HL-60 (cell line): ENCODE measurements around the gene KIAA0040.

Source experiments
- GABPA ChIP-seq: IDR thresholded peaks from 2 replicates; pipeline ENCODE4 v1.6.1; 2012; ENCODE audit warnings: low read depth
- TF ChIP-seq, protein P1 (sequence below): IDR thresholded peaks from one replicate; pipeline ENCODE4 v1.5.1; 2011; ENCODE audit warnings: low read length, control low read depth, inconsistent platforms; ENCODE audit not compliant: insufficient read depth

DNA sequence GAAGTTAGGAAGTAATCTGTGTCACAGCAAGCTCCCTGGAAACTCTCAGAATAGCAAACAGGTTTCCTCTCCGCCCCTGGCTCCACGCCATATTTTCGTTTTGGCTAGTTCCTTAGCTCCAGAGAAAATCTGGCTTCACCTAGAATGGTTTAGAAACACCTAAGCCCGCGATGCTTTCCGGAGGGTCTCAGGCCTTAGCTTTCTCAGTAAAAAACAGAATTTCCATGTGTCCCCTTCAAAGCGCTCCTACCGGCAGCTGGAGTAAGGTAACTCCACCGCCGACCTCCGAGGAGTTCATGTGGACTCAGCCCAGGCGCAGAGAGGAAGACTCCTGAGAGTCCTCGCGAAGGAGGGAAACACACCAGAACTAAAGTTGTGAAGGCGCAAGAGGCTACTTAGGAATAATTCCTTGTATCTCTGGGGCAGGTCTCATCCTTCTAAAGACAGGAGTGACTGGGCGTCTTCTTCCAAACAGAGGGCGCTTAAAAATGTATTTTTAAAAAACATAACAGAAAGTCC, 406 bp downstream of the KIAA0040 start:
- TF ChIP-seq, protein P1, sequence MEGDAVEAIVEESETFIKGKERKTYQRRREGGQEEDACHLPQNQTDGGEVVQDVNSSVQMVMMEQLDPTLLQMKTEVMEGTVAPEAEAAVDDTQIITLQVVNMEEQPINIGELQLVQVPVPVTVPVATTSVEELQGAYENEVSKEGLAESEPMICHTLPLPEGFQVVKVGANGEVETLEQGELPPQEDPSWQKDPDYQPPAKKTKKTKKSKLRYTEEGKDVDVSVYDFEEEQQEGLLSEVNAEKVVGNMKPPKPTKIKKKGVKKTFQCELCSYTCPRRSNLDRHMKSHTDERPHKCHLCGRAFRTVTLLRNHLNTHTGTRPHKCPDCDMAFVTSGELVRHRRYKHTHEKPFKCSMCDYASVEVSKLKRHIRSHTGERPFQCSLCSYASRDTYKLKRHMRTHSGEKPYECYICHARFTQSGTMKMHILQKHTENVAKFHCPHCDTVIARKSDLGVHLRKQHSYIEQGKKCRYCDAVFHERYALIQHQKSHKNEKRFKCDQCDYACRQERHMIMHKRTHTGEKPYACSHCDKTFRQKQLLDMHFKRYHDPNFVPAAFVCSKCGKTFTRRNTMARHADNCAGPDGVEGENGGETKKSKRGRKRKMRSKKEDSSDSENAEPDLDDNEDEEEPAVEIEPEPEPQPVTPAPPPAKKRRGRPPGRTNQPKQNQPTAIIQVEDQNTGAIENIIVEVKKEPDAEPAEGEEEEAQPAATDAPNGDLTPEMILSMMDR, result no peak
- TF ChIP-seq GABPA, result no peak
